Panc1 (cell line): ENCODE data around the gene UROS. TPM values are rescaled to one million over a fixed set of nuclear protein-coding genes. Genes with fewer than 3 reads are reported as not detected.

Experiments used
- ATAC-seq: fragments of 200-7000 bp; cut with Tn5 transposase; 2 replicates; pipeline ENCODE4 v1.9.1; 2020; ENCODE audit warnings: mild to moderate bottlenecking, moderate library complexity
- BruUV-seq: library from RNA; stranded (reverse); fragments of 400-500 nt; replicated peaks from 2 replicates; lab custom pipeline; 2021; lab: Mats Ljungman, UMichigan
- CTCF ChIA-PET: fragments of 300-600 bp; sonication (Branson Sonifier 250); formaldehyde crosslinking; loops from one replicate; lab custom pipeline; 2022; ENCODE audit warnings: antibody characterized with exemption; lab: Charles Lee
- POLR2A ChIA-PET: fragments of 300-600 bp; sonication (Branson Sonifier 250); formaldehyde crosslinking; loops from one replicate; lab custom pipeline; 2022; ENCODE audit warnings: antibody characterized with exemption; lab: Charles Lee
- DNase-seq: peaks from one replicate; pipeline ENCODE4 v3.0.0-alpha.2; 2010; ENCODE audit warnings: low read depth, low spot score
- H3K27ac ChIP-seq: 2 replicates; pipeline ENCODE4 v1.5.1; 2011; ENCODE audit warnings: mild to moderate bottlenecking, low read length, inconsistent platforms
- H3K27me3 ChIP-seq: fragments of 200-500 bp; sonication (Bioruptor generic); 2 replicates; pipeline ENCODE4 v1.6.0; 2014; ENCODE audit warnings: low read length, inconsistent platforms; ENCODE audit not compliant: control insufficient read depth, insufficient read depth
- H3K36me3 ChIP-seq: fragments of 200-500 bp; sonication (Bioruptor generic); 2 replicates; pipeline ENCODE4 v1.5.1; 2014; ENCODE audit warnings: inconsistent platforms, mild to moderate bottlenecking, low read length, moderate library complexity; ENCODE audit not compliant: control insufficient read depth, insufficient read depth
- H3K4me1 ChIP-seq: 2 replicates; pipeline ENCODE4 v1.5.1; 2011; ENCODE audit warnings: inconsistent platforms, mild to moderate bottlenecking, low read length, moderate library complexity; ENCODE audit not compliant: control insufficient read depth, insufficient read depth
- H3K4me3 ChIP-seq, 2 experiments: 2 replicates each; pipeline ENCODE4 v1.5.1; 2011 to 2012; ENCODE audit warnings: low read depth in 2 of 2, low read length in 2 of 2, mild to moderate bottlenecking in 2 of 2, inconsistent platforms in 1 of 2, moderate library complexity in 1 of 2
- H3K9me3 ChIP-seq: fragments of 200-500 bp; sonication (Bioruptor generic); 2 replicates; pipeline ENCODE4 v1.5.1; 2014; ENCODE audit warnings: low read depth, mild to moderate bottlenecking, inconsistent platforms, low read length, moderate library complexity; ENCODE audit not compliant: control insufficient read depth, insufficient read depth
- POLR2AphosphoS5 ChIP-seq: IDR thresholded peaks from 2 replicates; pipeline ENCODE4 v1.6.1; 2012; ENCODE audit warnings: mild to moderate bottlenecking, low read depth, low read length, moderate library complexity
- REST ChIP-seq, 2 experiments: IDR thresholded peaks; 2 replicates each; pipeline ENCODE4 v1.6.1; 2011 to 2012; ENCODE audit warnings: low read depth in 2 of 2, control low read depth in 1 of 2, low read length in 1 of 2, mild to moderate bottlenecking in 1 of 2, moderate library complexity in 1 of 2; ENCODE audit not compliant: insufficient read depth in 1 of 2
- TCF7L2 ChIP-seq: IDR thresholded peaks from 2 replicates; pipeline ENCODE4 v1.6.1; 2011; ENCODE audit warnings: mild to moderate bottlenecking, low read depth, low read length, inconsistent platforms
- in situ Hi-C: cut with HindIII; loops from 2 replicates; pipeline ENCODE4 v1.10.0; 2016; ENCODE audit warnings: low sequenced_read_pairs, low pct_unique_long_range_greater_than_20kb
- intact Hi-C: fragments of 100-400 bp; cut with micrococcal nuclease; formaldehyde crosslinking; loops from one replicate; pipeline ENCODE4 v1.10.0; 2022; ENCODE audit not compliant: unreplicated experiment
- total RNA-seq: library from RNA; stranded (reverse); gene quantifications from one replicate; pipeline ENCODE4 v1.2.1, GENCODE V29; 2021; ENCODE audit not compliant: unreplicated experiment
- TF ChIP-seq, protein P1 (sequence below): fragments of 450-650 bp; IDR thresholded peaks from 2 replicates; pipeline ENCODE4 v1.5.1; 2017; ENCODE audit warnings: mild to moderate bottlenecking

The UROS gene
- total RNA-seq, 1 experiment from 2014 or later = 103 TPM

DNA sequence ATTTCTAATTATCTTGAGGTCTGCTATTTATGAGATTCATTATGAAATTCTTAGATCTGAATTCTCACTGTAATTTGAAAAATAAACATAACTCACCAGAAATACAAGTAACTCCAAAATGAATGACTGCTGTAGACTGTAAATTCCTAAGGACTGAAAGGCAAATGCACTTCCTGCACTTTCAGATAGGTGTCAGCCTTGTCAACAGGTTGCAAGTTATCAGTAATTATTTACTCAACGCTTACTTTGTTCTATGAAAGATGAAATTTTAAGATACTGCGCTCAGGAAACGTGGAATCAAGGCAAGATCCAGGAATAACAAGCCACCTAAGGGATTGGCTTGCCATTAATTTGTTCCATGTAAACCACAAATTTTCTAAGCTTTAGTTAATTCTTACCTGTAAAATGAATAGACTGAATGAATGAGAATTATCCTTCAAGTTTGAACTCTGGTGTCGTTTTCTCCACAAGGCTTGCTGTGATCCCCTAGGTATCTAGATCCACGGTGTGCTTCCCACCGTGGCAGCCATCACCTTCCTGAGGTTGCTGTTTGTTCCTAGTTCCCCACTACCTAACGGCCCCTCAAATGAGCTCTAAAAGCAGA, 45.4 kb upstream of the UROS start:
- in situ Hi-C loops = no loop called here
- ChIA-PET POLR2A (interaction anchor here (0.7 kb wide), 1 partner anchor 910 kb away, joined by 8 read pairs; no protein-coding TSS in a partner anchor), CTCF (interaction anchor here (0.8 kb wide), 1 partner anchor 14 kb away, joined by 3 read pairs; no protein-coding TSS in a partner anchor)
- ATAC-seq (peak; percentile 75), DNase-seq (peak; percentile 74)
- TF ChIP-seq TCF7L2 = peak; percentile 62; the same call in 1 of the 2 replicates
- TF ChIP-seq, protein P1, sequence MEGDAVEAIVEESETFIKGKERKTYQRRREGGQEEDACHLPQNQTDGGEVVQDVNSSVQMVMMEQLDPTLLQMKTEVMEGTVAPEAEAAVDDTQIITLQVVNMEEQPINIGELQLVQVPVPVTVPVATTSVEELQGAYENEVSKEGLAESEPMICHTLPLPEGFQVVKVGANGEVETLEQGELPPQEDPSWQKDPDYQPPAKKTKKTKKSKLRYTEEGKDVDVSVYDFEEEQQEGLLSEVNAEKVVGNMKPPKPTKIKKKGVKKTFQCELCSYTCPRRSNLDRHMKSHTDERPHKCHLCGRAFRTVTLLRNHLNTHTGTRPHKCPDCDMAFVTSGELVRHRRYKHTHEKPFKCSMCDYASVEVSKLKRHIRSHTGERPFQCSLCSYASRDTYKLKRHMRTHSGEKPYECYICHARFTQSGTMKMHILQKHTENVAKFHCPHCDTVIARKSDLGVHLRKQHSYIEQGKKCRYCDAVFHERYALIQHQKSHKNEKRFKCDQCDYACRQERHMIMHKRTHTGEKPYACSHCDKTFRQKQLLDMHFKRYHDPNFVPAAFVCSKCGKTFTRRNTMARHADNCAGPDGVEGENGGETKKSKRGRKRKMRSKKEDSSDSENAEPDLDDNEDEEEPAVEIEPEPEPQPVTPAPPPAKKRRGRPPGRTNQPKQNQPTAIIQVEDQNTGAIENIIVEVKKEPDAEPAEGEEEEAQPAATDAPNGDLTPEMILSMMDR = peak; percentile 89
- no peak for TF ChIP-seq POLR2AphosphoS5
- H3K4me1 ChIP-seq = peaks cover 45% of the 10 kb centered on the region
- H3K36me3 ChIP-seq = peaks cover 12% of the 10 kb centered on the region
- TSS peak; percentile 21 for BruUV-seq
- intact Hi-C loops = loop anchor here (10.0 kb wide), 1 partner anchor 106 kb away; no protein-coding TSS in a partner anchor
- no peaks in the 10 kb centered on the region for H3K27me3 ChIP-seq
- peak overlapping the region; percentile 76 for H3K27ac ChIP-seq
- H3K4me3 ChIP-seq = no peak overlapping the region
- no peaks in the 10 kb centered on the region for H3K9me3 ChIP-seq

- no TSS peak for BruUV-seq
- ATAC-seq = no peak
- TF ChIP-seq, protein P1 = no peak
- TF ChIP-seq POLR2AphosphoS5 = no peak
- no peak for TF ChIP-seq REST (IDR thresholded peaks at IDR 0.05; ENCODE audit: insufficient read depth in 1 of 2, low read depth in 2 of 2, low read length in 1 of 2)
- TF ChIP-seq TCF7L2 = no peak
Measured at GRCh38 chr10:125866421-125867029, 43.5 kb upstream of the UROS start.

More at GRCh38 chr10:125866421-125867029, 43.5 kb upstream of the UROS start:
- H3K27me3 ChIP-seq = no peaks in the 10 kb centered on the region
- no peak overlapping the region for H3K4me3 ChIP-seq
- H3K9me3 ChIP-seq = no peaks in the 10 kb centered on the region
- no peak for DNase-seq
- CTCF ChIA-PET = no interaction called here
- intact Hi-C loops (loop anchor here (10.0 kb wide), 1 partner anchor 108 kb away; no protein-coding TSS in a partner anchor), in situ Hi-C loops (no loop called here)
- peaks cover 30% of the 10 kb centered on the region for H3K4me1 ChIP-seq
- peaks cover 18% of the 10 kb centered on the region for H3K36me3 ChIP-seq
- no peak overlapping the region for H3K27ac ChIP-seq
- POLR2A ChIA-PET = no interaction called here
